Astrocyte (in vitro differentiated cells and primary cell): ENCODE measurements around the gene PTGR1.

Source experiments
- EZH2 ChIP-seq: IDR thresholded peaks from 2 replicates; pipeline ENCODE4 v1.6.1; 2012; ENCODE audit warnings: mild to moderate bottlenecking, low read length, inconsistent platforms; ENCODE audit not compliant: insufficient read depth
- TF ChIP-seq, protein P1 (sequence below): IDR thresholded peaks from 2 replicates; pipeline ENCODE4 v1.5.1; 2011; ENCODE audit warnings: low read depth, mild to moderate bottlenecking, inconsistent platforms, low read length, moderate library complexity; ENCODE audit not compliant: insufficient read depth

DNA sequence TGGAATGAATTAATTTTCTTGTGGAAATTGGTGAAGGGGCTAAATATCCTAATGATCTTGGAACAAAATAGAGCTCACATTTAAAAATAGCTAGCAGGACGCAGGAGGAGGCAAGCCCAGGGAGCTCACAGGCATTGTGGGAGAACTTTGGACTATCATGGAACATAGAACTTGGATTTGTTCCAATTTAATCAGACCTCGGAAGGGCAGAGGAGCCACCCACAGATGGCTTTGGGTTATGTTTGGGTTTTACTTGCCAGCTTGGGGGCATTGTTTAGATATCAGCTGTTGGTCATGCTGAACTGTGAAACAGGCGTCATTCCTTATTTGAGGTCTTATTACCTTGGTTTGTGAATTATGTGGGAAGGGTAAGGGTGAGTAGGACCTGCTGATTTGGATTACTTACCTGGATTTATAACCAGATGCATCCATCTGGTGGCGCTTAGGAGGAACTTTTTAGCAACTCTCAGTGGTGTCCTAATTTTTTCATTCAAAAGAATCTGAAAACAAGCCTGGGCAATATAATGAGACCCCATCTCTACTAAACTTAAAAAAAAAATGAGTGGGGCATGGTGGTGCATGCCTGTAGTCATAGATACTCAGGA is 14.1 kb upstream of the PTGR1 start:
- TF ChIP-seq, protein P1, sequence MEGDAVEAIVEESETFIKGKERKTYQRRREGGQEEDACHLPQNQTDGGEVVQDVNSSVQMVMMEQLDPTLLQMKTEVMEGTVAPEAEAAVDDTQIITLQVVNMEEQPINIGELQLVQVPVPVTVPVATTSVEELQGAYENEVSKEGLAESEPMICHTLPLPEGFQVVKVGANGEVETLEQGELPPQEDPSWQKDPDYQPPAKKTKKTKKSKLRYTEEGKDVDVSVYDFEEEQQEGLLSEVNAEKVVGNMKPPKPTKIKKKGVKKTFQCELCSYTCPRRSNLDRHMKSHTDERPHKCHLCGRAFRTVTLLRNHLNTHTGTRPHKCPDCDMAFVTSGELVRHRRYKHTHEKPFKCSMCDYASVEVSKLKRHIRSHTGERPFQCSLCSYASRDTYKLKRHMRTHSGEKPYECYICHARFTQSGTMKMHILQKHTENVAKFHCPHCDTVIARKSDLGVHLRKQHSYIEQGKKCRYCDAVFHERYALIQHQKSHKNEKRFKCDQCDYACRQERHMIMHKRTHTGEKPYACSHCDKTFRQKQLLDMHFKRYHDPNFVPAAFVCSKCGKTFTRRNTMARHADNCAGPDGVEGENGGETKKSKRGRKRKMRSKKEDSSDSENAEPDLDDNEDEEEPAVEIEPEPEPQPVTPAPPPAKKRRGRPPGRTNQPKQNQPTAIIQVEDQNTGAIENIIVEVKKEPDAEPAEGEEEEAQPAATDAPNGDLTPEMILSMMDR, result no peak
- TF ChIP-seq EZH2, result no peak
